C4-2B (cell line): ENCODE data around the gene CADPS2.

Experiments
- ZFX ChIP-seq: fragments of 450-650 bp; IDR thresholded peaks from 2 replicates; pipeline ENCODE4 v1.6.1; 2017
- TF ChIP-seq, protein P1 (sequence below): fragments of 450-650 bp; conservative IDR thresholded peaks from 2 replicates; pipeline ENCODE4 v1.5.1; 2017; ENCODE audit warnings: mild to moderate bottlenecking

DNA sequence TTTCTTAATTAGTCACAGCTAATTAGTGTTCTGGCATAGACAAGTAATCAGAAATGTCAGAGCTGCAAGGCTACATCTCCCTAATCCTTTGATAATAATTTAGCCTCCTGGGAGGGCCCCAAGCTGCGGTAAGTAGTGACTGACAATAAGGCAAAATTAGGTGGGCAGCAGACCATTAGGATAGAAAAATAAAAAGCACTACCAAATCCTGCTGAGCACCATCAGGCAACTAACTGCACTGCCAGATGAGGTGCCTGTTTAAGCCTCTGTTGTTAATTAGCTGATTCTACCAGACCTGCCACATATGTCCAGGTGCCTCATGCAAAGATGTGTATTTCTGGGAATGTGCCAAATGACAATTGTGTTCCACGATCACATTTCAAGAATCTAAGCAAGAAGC lies 549.2 kb downstream of the CADPS2 start:
- TF ChIP-seq, protein P1, sequence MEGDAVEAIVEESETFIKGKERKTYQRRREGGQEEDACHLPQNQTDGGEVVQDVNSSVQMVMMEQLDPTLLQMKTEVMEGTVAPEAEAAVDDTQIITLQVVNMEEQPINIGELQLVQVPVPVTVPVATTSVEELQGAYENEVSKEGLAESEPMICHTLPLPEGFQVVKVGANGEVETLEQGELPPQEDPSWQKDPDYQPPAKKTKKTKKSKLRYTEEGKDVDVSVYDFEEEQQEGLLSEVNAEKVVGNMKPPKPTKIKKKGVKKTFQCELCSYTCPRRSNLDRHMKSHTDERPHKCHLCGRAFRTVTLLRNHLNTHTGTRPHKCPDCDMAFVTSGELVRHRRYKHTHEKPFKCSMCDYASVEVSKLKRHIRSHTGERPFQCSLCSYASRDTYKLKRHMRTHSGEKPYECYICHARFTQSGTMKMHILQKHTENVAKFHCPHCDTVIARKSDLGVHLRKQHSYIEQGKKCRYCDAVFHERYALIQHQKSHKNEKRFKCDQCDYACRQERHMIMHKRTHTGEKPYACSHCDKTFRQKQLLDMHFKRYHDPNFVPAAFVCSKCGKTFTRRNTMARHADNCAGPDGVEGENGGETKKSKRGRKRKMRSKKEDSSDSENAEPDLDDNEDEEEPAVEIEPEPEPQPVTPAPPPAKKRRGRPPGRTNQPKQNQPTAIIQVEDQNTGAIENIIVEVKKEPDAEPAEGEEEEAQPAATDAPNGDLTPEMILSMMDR = no peak
- no peak for TF ChIP-seq ZFX
